GM18505 (cell line): ENCODE measurements around the gene CD244.

Experiments used
- ATAC-seq: cut with Tn5 transposase; IDR thresholded peaks from one replicate; pipeline ENCODE4 v1.9.1; 2021; ENCODE audit not compliant: unreplicated experiment
- POLR2A ChIP-seq: IDR thresholded peaks from 4 replicates; pipeline ENCODE4 v1.6.1; 2011; ENCODE audit warnings: borderline replicate concordance; ENCODE audit not compliant: insufficient read depth, insufficient read length; ENCODE audit errors: extremely low read depth

The CD244 gene

GRCh38 chr1:160865337-160865736 lies 2.6 kb upstream of the CD244 start:
- ATAC-seq, result no peak
- no peak for TF ChIP-seq POLR2A

GRCh38 chr1:160864173-160864572 lies 1.5 kb upstream of the CD244 start:
- TF ChIP-seq POLR2A, result no peak
- no peak for ATAC-seq

- no peak for TF ChIP-seq POLR2A
- no peak for ATAC-seq
Measured at GRCh38 chr1:160863774-160864131, 1.1 kb upstream of the CD244 start.

- no peak for TF ChIP-seq POLR2A
- no peak for ATAC-seq
Measured at GRCh38 chr1:160863061-160863773, 530 bp upstream of the CD244 start.

GRCh38 chr1:160860840-160861505 lies 1.7 kb downstream of the CD244 start:
- TF ChIP-seq POLR2A, result no peak
- ATAC-seq, result no peak

- no peak for TF ChIP-seq POLR2A
- ATAC-seq, result no peak
Measured at GRCh38 chr1:160859166-160859565, 3.5 kb downstream of the CD244 start.

GRCh38 chr1:160858507-160858906 lies 4.2 kb downstream of the CD244 start:
- TF ChIP-seq POLR2A, result no peak
- no peak for ATAC-seq

- no peak for ATAC-seq
- TF ChIP-seq POLR2A, result no peak
Measured at GRCh38 chr1:160858097-160858496, 4.6 kb downstream of the CD244 start.

GRCh38 chr1:160855181-160855981 lies 7.3 kb downstream of the CD244 start:
- ATAC-seq, result no peak
- TF ChIP-seq POLR2A, result no peak

- no peak for ATAC-seq
- TF ChIP-seq POLR2A, result no peak
Measured at GRCh38 chr1:160853754-160854153, 8.9 kb downstream of the CD244 start.

- no peak for ATAC-seq
- no peak for TF ChIP-seq POLR2A
Measured at GRCh38 chr1:160853014-160853413, 9.7 kb downstream of the CD244 start.

- no peak for TF ChIP-seq POLR2A
- no peak for ATAC-seq
Measured at GRCh38 chr1:160850993-160851392, 11.7 kb downstream of the CD244 start.

- no peak for ATAC-seq
- TF ChIP-seq POLR2A, result no peak
Measured at GRCh38 chr1:160850541-160850940, 12.1 kb downstream of the CD244 start.

GRCh38 chr1:160846281-160846680 lies 16.4 kb downstream of the CD244 start:
- no peak for TF ChIP-seq POLR2A
- no peak for ATAC-seq
